HL-60 (cell line): ENCODE data around the gene NFYA.

Experiments
- POLR2AphosphoS5 ChIP-seq: IDR thresholded peaks from 2 replicates; pipeline ENCODE4 v1.6.1; 2012; ENCODE audit warnings: low read depth
- SPI1 ChIP-seq: IDR thresholded peaks from 2 replicates; pipeline ENCODE4 v1.6.1; 2012; ENCODE audit warnings: low read depth, mild to moderate bottlenecking, borderline replicate concordance
- TF ChIP-seq, protein P1 (sequence below): IDR thresholded peaks from one replicate; pipeline ENCODE4 v1.5.1; 2011; ENCODE audit warnings: low read length, control low read depth, inconsistent platforms; ENCODE audit not compliant: insufficient read depth
- TF ChIP-seq, protein P2 (sequence below): IDR thresholded peaks from 2 replicates; pipeline ENCODE4 v1.6.1; 2012; ENCODE audit warnings: low read depth; ENCODE audit not compliant: insufficient replicate concordance

DNA sequence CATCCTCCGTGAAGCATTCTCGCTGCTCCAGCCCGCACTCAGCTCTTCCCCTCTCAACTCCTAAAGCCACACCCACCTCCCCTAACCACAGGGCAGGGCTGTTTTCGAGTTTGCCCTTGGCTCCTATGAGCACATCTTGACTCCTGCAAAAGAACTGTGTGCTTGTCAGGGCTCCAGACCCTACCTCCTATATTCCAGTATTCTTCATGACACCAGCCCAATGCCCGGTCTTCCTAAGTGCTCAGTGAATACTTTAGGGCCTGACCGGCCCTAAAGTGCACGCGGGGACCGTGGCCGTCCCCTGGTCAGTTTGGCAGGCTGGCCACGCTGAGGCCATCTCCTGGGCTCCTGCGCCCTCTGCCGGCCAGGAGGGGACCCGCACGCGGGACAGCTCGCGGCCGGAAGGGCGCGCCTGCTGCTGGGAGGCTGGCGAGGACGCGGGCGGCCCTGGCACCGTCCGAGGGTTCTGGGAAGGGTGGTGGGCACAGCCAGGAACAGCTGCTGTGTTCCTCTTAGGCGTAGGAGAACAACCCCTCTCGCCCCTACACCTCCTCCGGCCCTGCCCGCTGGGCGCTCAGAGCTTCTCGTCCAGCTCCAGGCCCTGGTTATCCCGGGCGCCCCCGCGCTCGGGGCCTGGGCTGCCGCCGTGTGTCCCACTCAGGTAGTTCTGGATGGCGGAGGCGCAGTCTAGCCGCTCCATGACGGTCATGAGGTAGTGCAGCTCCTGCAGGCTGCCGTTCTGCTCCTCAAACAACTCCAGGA is 44.8 kb upstream of the NFYA start:
- TF ChIP-seq, protein P1, sequence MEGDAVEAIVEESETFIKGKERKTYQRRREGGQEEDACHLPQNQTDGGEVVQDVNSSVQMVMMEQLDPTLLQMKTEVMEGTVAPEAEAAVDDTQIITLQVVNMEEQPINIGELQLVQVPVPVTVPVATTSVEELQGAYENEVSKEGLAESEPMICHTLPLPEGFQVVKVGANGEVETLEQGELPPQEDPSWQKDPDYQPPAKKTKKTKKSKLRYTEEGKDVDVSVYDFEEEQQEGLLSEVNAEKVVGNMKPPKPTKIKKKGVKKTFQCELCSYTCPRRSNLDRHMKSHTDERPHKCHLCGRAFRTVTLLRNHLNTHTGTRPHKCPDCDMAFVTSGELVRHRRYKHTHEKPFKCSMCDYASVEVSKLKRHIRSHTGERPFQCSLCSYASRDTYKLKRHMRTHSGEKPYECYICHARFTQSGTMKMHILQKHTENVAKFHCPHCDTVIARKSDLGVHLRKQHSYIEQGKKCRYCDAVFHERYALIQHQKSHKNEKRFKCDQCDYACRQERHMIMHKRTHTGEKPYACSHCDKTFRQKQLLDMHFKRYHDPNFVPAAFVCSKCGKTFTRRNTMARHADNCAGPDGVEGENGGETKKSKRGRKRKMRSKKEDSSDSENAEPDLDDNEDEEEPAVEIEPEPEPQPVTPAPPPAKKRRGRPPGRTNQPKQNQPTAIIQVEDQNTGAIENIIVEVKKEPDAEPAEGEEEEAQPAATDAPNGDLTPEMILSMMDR, result peak; percentile 80
- TF ChIP-seq POLR2AphosphoS5 (no peak; the same call in 1 of the 2 replicates), SPI1 (no peak)
- TF ChIP-seq, protein P2, sequence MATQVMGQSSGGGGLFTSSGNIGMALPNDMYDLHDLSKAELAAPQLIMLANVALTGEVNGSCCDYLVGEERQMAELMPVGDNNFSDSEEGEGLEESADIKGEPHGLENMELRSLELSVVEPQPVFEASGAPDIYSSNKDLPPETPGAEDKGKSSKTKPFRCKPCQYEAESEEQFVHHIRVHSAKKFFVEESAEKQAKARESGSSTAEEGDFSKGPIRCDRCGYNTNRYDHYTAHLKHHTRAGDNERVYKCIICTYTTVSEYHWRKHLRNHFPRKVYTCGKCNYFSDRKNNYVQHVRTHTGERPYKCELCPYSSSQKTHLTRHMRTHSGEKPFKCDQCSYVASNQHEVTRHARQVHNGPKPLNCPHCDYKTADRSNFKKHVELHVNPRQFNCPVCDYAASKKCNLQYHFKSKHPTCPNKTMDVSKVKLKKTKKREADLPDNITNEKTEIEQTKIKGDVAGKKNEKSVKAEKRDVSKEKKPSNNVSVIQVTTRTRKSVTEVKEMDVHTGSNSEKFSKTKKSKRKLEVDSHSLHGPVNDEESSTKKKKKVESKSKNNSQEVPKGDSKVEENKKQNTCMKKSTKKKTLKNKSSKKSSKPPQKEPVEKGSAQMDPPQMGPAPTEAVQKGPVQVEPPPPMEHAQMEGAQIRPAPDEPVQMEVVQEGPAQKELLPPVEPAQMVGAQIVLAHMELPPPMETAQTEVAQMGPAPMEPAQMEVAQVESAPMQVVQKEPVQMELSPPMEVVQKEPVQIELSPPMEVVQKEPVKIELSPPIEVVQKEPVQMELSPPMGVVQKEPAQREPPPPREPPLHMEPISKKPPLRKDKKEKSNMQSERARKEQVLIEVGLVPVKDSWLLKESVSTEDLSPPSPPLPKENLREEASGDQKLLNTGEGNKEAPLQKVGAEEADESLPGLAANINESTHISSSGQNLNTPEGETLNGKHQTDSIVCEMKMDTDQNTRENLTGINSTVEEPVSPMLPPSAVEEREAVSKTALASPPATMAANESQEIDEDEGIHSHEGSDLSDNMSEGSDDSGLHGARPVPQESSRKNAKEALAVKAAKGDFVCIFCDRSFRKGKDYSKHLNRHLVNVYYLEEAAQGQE, result no peak
